ENCODE data around the gene TIAM1. TPM values are rescaled to one million over a fixed set of nuclear protein-coding genes. Genes with fewer than 3 reads are reported as not detected.
A peak's percentile ranks its signal among the peaks of the same experiment; 100 is the strongest.

The TIAM1 gene
- total and polyA plus RNA-seq, 4 donors = 3.5 to 58.0 (median 11.8) TPM

- no peak overlapping the region for H3K9ac ChIP-seq (ENCODE audit: insufficient read depth in 1 of 2, low read length in 2 of 2)
- H3K36me3 ChIP-seq (ENCODE audit: control insufficient read depth in 4 of 4, insufficient read depth in 4 of 4, low read length in 4 of 4) = peaks cover 0 to 34% (median 15%) of the 10 kb centered on the region in 4 donors
- H3K4me1 ChIP-seq (ENCODE audit: control insufficient read depth in 5 of 5, insufficient read depth in 5 of 5, low read length in 5 of 5) = peaks cover 0 to 10% (median 6%) of the 10 kb centered on the region in 5 donors
- H3K9me3 ChIP-seq (ENCODE audit: control insufficient read depth in 4 of 4, insufficient read depth in 3 of 4, low read length in 3 of 4) = no peaks in the 10 kb centered on the region
- DNase-seq (no peak), ATAC-seq (ENCODE audit: insufficient read depth, low FRiP score) (no peak)
- H3K27me3 ChIP-seq (ENCODE audit: control insufficient read depth in 3 of 3, insufficient read depth in 3 of 3, low read length in 2 of 3) = no peaks in the 10 kb centered on the region
- H3K27ac ChIP-seq (ENCODE audit: low read depth in 1 of 2, low read length in 1 of 2) = no peak overlapping the region
- 78 to 79% methylated on average over 2 of the region's 2 CpGs for WGBS, 2 donors
- no peak for TF ChIP-seq CTCF (IDR thresholded peaks at IDR 0.05; ENCODE audit: control extremely low read depth, extremely low read depth)
- no peak overlapping the region for H3K4me3 ChIP-seq
These were observed 213.2 kb downstream of the TIAM1 start for GRCh38 chr21:31130821-31131220.

DNA sequence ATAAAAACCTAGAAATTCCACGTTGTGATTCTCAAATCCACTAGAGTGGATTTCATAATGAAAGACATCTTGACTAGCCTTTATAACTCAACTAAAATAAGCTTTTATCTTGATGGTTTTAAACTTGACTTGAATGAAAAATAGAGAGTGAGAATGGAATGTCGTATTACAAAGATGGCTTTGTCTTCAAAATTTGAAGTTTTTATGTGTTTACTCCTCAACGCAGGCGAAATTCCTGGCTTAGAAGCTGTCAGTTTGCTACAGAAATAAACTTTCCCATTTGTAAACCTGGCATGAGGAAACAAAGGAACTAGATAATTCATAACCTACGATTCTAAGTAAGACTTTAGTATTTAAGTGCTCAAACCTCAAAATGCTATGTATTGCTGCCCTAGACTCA, 215.8 kb downstream of the TIAM1 start:
- Histone ChIP-seq H3K27me3 (ENCODE audit: control insufficient read depth in 3 of 3, insufficient read depth in 3 of 3, low read length in 2 of 3) (no peaks in the 10 kb centered on the region), H3K4me1 (ENCODE audit: control insufficient read depth in 5 of 5, insufficient read depth in 5 of 5, low read length in 5 of 5) (peaks cover 0 to 7% (median 0%) of the 10 kb centered on the region in 5 donors), H3K36me3 (ENCODE audit: control insufficient read depth in 4 of 4, insufficient read depth in 4 of 4, low read length in 4 of 4) (peaks cover 0 to 42% (median 18%) of the 10 kb centered on the region in 4 donors), H3K9me3 (ENCODE audit: control insufficient read depth in 4 of 4, insufficient read depth in 3 of 4, low read length in 3 of 4) (no peaks in the 10 kb centered on the region), H3K9ac (ENCODE audit: insufficient read depth in 1 of 2, low read length in 2 of 2) (no peak overlapping the region), H3K4me3 (no peak overlapping the region), H3K27ac (ENCODE audit: low read depth in 1 of 2, low read length in 1 of 2) (no peak overlapping the region)
- WGBS, 2 donors = 71 to 85% methylated on average over 5 of the region's 5 CpGs
- ATAC-seq (ENCODE audit: insufficient read depth, low FRiP score) = no peak
- DNase-seq = peak in 1 of 3 donors; percentile 33
- TF ChIP-seq CTCF (IDR thresholded peaks at IDR 0.05; ENCODE audit: control extremely low read depth, extremely low read depth) = no peak

- Histone ChIP-seq H3K4me1 (ENCODE audit: control insufficient read depth in 5 of 5, insufficient read depth in 5 of 5, low read length in 5 of 5) (peaks cover 0 to 3% (median 0%) of the 10 kb centered on the region in 5 donors), H3K9me3 (ENCODE audit: control insufficient read depth in 4 of 4, insufficient read depth in 3 of 4, low read length in 3 of 4) (peaks cover 0 to 6% (median 0%) of the 10 kb centered on the region in 4 donors), H3K9ac (ENCODE audit: insufficient read depth in 1 of 2, low read length in 2 of 2) (no peak overlapping the region), H3K4me3 (no peak overlapping the region), H3K27ac (ENCODE audit: low read depth in 1 of 2, low read length in 1 of 2) (no peak overlapping the region), H3K27me3 (ENCODE audit: control insufficient read depth in 3 of 3, insufficient read depth in 3 of 3, low read length in 2 of 3) (no peaks in the 10 kb centered on the region), H3K36me3 (ENCODE audit: control insufficient read depth in 4 of 4, insufficient read depth in 4 of 4, low read length in 4 of 4) (peaks cover 0 to 30% (median 12%) of the 10 kb centered on the region in 4 donors)
- ATAC-seq (ENCODE audit: insufficient read depth, low FRiP score) = peak; percentile 23
- DNase-seq = no peak
- 41 to 58% methylated on average over 6 of the region's 6 CpGs for WGBS, 2 donors
- no peak for TF ChIP-seq CTCF (IDR thresholded peaks at IDR 0.05; ENCODE audit: control extremely low read depth, extremely low read depth)
These were observed 220.1 kb downstream of the TIAM1 start for GRCh38 chr21:31124010-31124409.

DNA sequence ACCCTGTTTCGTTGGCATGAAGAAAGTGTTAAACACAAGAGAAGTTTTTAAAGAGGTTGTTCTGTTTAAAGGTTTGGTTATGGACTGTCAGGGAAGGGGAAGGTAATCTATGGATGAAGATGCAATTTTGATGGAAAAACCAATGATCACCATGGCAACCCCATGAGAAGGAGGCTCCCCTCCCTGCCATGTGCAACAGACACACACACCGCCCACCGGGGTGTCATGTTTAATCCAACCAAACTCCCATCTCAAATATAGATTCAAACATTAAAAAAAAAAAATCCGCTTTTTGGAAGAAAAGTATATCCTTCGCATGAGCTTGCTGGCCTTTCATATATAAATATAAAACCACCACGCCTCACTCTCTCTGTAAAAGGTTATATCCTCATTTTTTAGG, 224.9 kb downstream of the TIAM1 start:
- WGBS, 2 donors = 94% methylated on average over 6 of the region's 6 CpGs
- H3K9ac ChIP-seq (ENCODE audit: insufficient read depth in 1 of 2, low read length in 2 of 2) = no peak overlapping the region

More for the DNA sequence above, 224.9 kb downstream of the TIAM1 start:
- Histone ChIP-seq H3K9me3 (ENCODE audit: control insufficient read depth in 4 of 4, insufficient read depth in 3 of 4, low read length in 3 of 4) (peaks cover 0 to 8% (median 0%) of the 10 kb centered on the region in 4 donors), H3K36me3 (ENCODE audit: control insufficient read depth in 4 of 4, insufficient read depth in 4 of 4, low read length in 4 of 4) (peaks cover 0 to 19% (median 5%) of the 10 kb centered on the region in 4 donors), H3K27ac (ENCODE audit: low read depth in 1 of 2, low read length in 1 of 2) (no peak overlapping the region), H3K4me3 (no peak overlapping the region), H3K27me3 (ENCODE audit: control insufficient read depth in 3 of 3, insufficient read depth in 3 of 3, low read length in 2 of 3) (no peaks in the 10 kb centered on the region), H3K4me1 (ENCODE audit: control insufficient read depth in 5 of 5, insufficient read depth in 5 of 5, low read length in 5 of 5) (no peaks in the 10 kb centered on the region)
- DNase-seq = no peak
- ATAC-seq (ENCODE audit: insufficient read depth, low FRiP score) = no peak
- TF ChIP-seq CTCF (IDR thresholded peaks at IDR 0.05; ENCODE audit: control extremely low read depth, extremely low read depth) = no peak

All from lung (tissue), 12 donors.